GM19395 (cell line): Measurements from ENCODE around the gene SPATA13.

Experiments
- ATAC-seq: cut with Tn5 transposase; IDR thresholded peaks from one replicate; pipeline ENCODE4 v1.9.1; 2021; ENCODE audit warnings: mild to moderate bottlenecking, moderate library complexity; ENCODE audit not compliant: unreplicated experiment

SPATA13 gene

GRCh38 chr13:24218338-24218737 lies 57.8 kb downstream of the SPATA13 start:
- no peak for ATAC-seq

- ATAC-seq: no peak
Measured at GRCh38 chr13:24218977-24219376, 58.5 kb downstream of the SPATA13 start.

- ATAC-seq: no peak
Measured at GRCh38 chr13:24220086-24220703, 59.7 kb downstream of the SPATA13 start.

- ATAC-seq: no peak
Measured at GRCh38 chr13:24221007-24221406, 60.5 kb downstream of the SPATA13 start.

- no peak for ATAC-seq
Measured at GRCh38 chr13:24222756-24223155, 62.2 kb downstream of the SPATA13 start.

GRCh38 chr13:24223341-24224231 lies 63.1 kb downstream of the SPATA13 start:
- ATAC-seq: no peak

- ATAC-seq: no peak
Measured at GRCh38 chr13:24224232-24224680, 63.7 kb downstream of the SPATA13 start.

- ATAC-seq: no peak
Measured at GRCh38 chr13:24225062-24225461, 64.5 kb downstream of the SPATA13 start.

GRCh38 chr13:24225930-24226329 lies 65.4 kb downstream of the SPATA13 start:
- ATAC-seq: no peak

GRCh38 chr13:24226762-24227161 lies 66.2 kb downstream of the SPATA13 start:
- ATAC-seq: no peak

- ATAC-seq: no peak
Measured at GRCh38 chr13:24228852-24229458, 68.4 kb downstream of the SPATA13 start.

- ATAC-seq: no peak
Measured at GRCh38 chr13:24230428-24231072, 70.0 kb downstream of the SPATA13 start.

GRCh38 chr13:24231377-24231776 lies 70.9 kb downstream of the SPATA13 start:
- no peak for ATAC-seq

- no peak for ATAC-seq
Measured at GRCh38 chr13:24232037-24232436, 71.5 kb downstream of the SPATA13 start.

- no peak for ATAC-seq
Measured at GRCh38 chr13:24232474-24232873, 72.0 kb downstream of the SPATA13 start.

GRCh38 chr13:24233351-24233901 lies 72.9 kb downstream of the SPATA13 start:
- ATAC-seq: no peak

- no peak for ATAC-seq
Measured at GRCh38 chr13:24234200-24234915, 73.8 kb downstream of the SPATA13 start.

- no peak for ATAC-seq
Measured at GRCh38 chr13:24237356-24237755, 76.8 kb downstream of the SPATA13 start.

- no peak for ATAC-seq
Measured at GRCh38 chr13:24241336-24241735, 80.8 kb downstream of the SPATA13 start.

GRCh38 chr13:24242100-24242499 lies 81.6 kb downstream of the SPATA13 start:
- ATAC-seq: no peak
